Fibroblast of lung (primary cell): Measurements from ENCODE around the gene YBX3. TPM values are rescaled to one million over a fixed set of nuclear protein-coding genes. Genes with fewer than 3 reads are reported as not detected.
A peak's percentile ranks its signal among the peaks of the same experiment; 100 is the strongest.

Experiments
- DNase-seq, 2 donors: peaks; one replicate each; pipeline versions ENCODE4 v3.0.0 to v3.0.0-alpha.2; 2010; ENCODE audit warnings: low read depth in 2 of 2
- H2AFZ ChIP-seq: 2 replicates; pipeline ENCODE4 v1.5.1; 2012; ENCODE audit warnings: low read length, control low read depth, inconsistent platforms
- H3K27ac ChIP-seq: 2 replicates; pipeline ENCODE4 v1.5.1; 2011; ENCODE audit warnings: low read length, control low read depth; ENCODE audit not compliant: insufficient read depth
- H3K27me3 ChIP-seq: 2 replicates; pipeline ENCODE4 v1.5.1; 2011; ENCODE audit warnings: mild to moderate bottlenecking, low read length; ENCODE audit not compliant: control insufficient read depth, insufficient read depth
- H3K36me3 ChIP-seq: 2 replicates; pipeline ENCODE4 v1.5.1; 2011; ENCODE audit warnings: low read length; ENCODE audit not compliant: control insufficient read depth, insufficient read depth
- H3K4me1 ChIP-seq: 2 replicates; pipeline ENCODE4 v1.5.1; 2011; ENCODE audit warnings: low read length; ENCODE audit not compliant: control insufficient read depth, insufficient read depth; ENCODE audit errors: extremely low read depth
- H3K4me2 ChIP-seq: 2 replicates; pipeline ENCODE4 v1.5.1; 2011; ENCODE audit warnings: low read length, control low read depth; ENCODE audit not compliant: insufficient read depth; ENCODE audit errors: extremely low read depth
- H3K4me3 ChIP-seq, 4 experiments: fragments of 200-600 bp in 1 of 4; sonication (generic) in 1 of 4; replicated peaks in 1 of 4; 2 replicates each; pipeline ENCODE4 v1.5.1; 2011 to 2016; ENCODE audit warnings: low read length in 4 of 4, low read depth in 3 of 4, mild to moderate bottlenecking in 3 of 4, control low read depth in 2 of 4, inconsistent platforms in 1 of 4, mixed read lengths in 1 of 4; ENCODE audit not compliant: insufficient read depth in 1 of 4; ENCODE audit errors: control extremely low read depth in 1 of 4
- H3K79me2 ChIP-seq: 2 replicates; pipeline ENCODE4 v1.5.1; 2012; ENCODE audit warnings: mild to moderate bottlenecking, low read length, inconsistent platforms; ENCODE audit not compliant: control insufficient read depth, insufficient read depth
- H3K9ac ChIP-seq: 2 replicates; pipeline ENCODE4 v1.5.1; 2011; ENCODE audit warnings: mild to moderate bottlenecking, low read length, control low read depth; ENCODE audit not compliant: insufficient read depth
- H3K9me3 ChIP-seq: 2 replicates; pipeline ENCODE4 v1.5.1; 2012; ENCODE audit warnings: low read depth, low read length; ENCODE audit not compliant: control insufficient read depth, insufficient read depth
- H4K20me1 ChIP-seq: 2 replicates; pipeline ENCODE4 v1.5.1; 2011; ENCODE audit warnings: low read length; ENCODE audit not compliant: control insufficient read depth, insufficient read depth; ENCODE audit errors: extremely low read depth
- CTCF ChIP-seq, 2 donors: IDR thresholded peaks in 1 of 2; conservative IDR thresholded peaks in 1 of 2; 1 replicate in 1 of 2; 2 replicates in 1 of 2; pipeline ENCODE4 v1.5.1; 2011 to 2012; ENCODE audit warnings: low read length in 2 of 2, control low read depth in 1 of 2, inconsistent platforms in 1 of 2, low read depth in 1 of 2, mild to moderate bottlenecking in 1 of 2
- EZH2 ChIP-seq: IDR thresholded peaks from 2 replicates; pipeline ENCODE4 v1.5.1; 2012; ENCODE audit warnings: low read length, control low read depth, mild to moderate bottlenecking; ENCODE audit errors: missing control alignments
- polyA plus RNA-seq, 2 donors: library from polyadenylated mRNA; depleted of rRNA in 1 of 2; stranded (reverse) in 1 of 2; unstranded in 1 of 2; fragments of >200 nt; gene quantifications; 2 replicates each; pipeline ENCODE4 v1.2.1, GENCODE V29; 2011 to 2012; ENCODE audit warnings: missing spikeins in 1 of 2
- total RNA-seq: library from RNA; depleted of rRNA; stranded (reverse); fragments of >200 nt; gene quantifications from 2 replicates; pipeline ENCODE4 v1.2.1, GENCODE V29; 2014

The YBX3 gene
- total and polyA plus RNA-seq, 2 donors (not counting 1 experiment from before 2014, with no cell fraction given), result 97.8 to 172 TPM

GRCh38 chr12:10716704-10717315 lies 6.3 kb downstream of the YBX3 start:
- Histone ChIP-seq H3K4me3 (peak overlapping the region; percentile 20 to 99 (median 60)), H2AFZ (no peak overlapping the region), H3K79me2 (peaks cover 54% of the 10 kb centered on the region), H3K27ac (peak overlapping the region; percentile 77), H4K20me1 (peaks cover 2% of the 10 kb centered on the region), H3K4me1 (peaks cover 7% of the 10 kb centered on the region), H3K9me3 (no peaks in the 10 kb centered on the region), H3K4me2 (peak overlapping the region; percentile 77), H3K27me3 (no peaks in the 10 kb centered on the region), H3K9ac (no peak overlapping the region), H3K36me3 (peaks cover 12% of the 10 kb centered on the region)
- peak; percentile 95 for DNase-seq
- no peak for TF ChIP-seq EZH2
- TF ChIP-seq CTCF (conservative IDR thresholded peaks at IDR 0.05 in 1 of 2, IDR thresholded peaks at IDR 0.05 in 1 of 2; ENCODE audit: low read depth in 1 of 2, low read length in 2 of 2), result no peak

- no peak overlapping the region for H2AFZ ChIP-seq
- no peaks in the 10 kb centered on the region for H3K9me3 ChIP-seq
- peak overlapping the region; percentile 4 for H3K9ac ChIP-seq
- H3K4me1 ChIP-seq, result peaks cover 7% of the 10 kb centered on the region
- no peak for DNase-seq
- H3K79me2 ChIP-seq, result peaks cover 49% of the 10 kb centered on the region
- no peaks in the 10 kb centered on the region for H3K27me3 ChIP-seq
- peak overlapping the region; percentile 20 to 99 (median 60) for H3K4me3 ChIP-seq
- TF ChIP-seq EZH2 (no peak), CTCF (conservative IDR thresholded peaks at IDR 0.05 in 1 of 2, IDR thresholded peaks at IDR 0.05 in 1 of 2; ENCODE audit: low read depth in 1 of 2, low read length in 2 of 2) (no peak)
- peaks cover 12% of the 10 kb centered on the region for H3K36me3 ChIP-seq
- peak overlapping the region; percentile 77 for H3K27ac ChIP-seq
- H4K20me1 ChIP-seq, result peaks cover 2% of the 10 kb centered on the region
- H3K4me2 ChIP-seq, result peak overlapping the region; percentile 77
Observed at GRCh38 chr12:10716277-10716676, 6.8 kb downstream of the YBX3 start.

GRCh38 chr12:10715491-10715890 lies 7.6 kb downstream of the YBX3 start:
- H3K27ac ChIP-seq, result no peak overlapping the region
- H3K9me3 ChIP-seq, result no peaks in the 10 kb centered on the region
- peaks cover 7% of the 10 kb centered on the region for H3K4me1 ChIP-seq
- H2AFZ ChIP-seq, result no peak overlapping the region
- H3K4me3 ChIP-seq, result no peak overlapping the region
- H3K9ac ChIP-seq, result no peak overlapping the region
- H3K4me2 ChIP-seq, result no peak overlapping the region
- DNase-seq, result no peak
- TF ChIP-seq EZH2 (no peak), CTCF (conservative IDR thresholded peaks at IDR 0.05 in 1 of 2, IDR thresholded peaks at IDR 0.05 in 1 of 2; ENCODE audit: low read depth in 1 of 2, low read length in 2 of 2) (no peak)
- H3K27me3 ChIP-seq, result no peaks in the 10 kb centered on the region
- H3K79me2 ChIP-seq, result peaks cover 41% of the 10 kb centered on the region
- H4K20me1 ChIP-seq, result no peaks in the 10 kb centered on the region
- peaks cover 12% of the 10 kb centered on the region for H3K36me3 ChIP-seq
